NAMALWA (cell line): ENCODE data around the gene PAM16.

Source experiments
- DNase-seq: peaks from one replicate; pipeline ENCODE4 v3.0.0-alpha.2; 2015; ENCODE audit warnings: low spot score

The PAM16 gene

GRCh38 chr16:4371357-4372000 is 20.4 kb upstream of the PAM16 start, which contains the start of gene VASN:
Gene VASN, plus strand, starts transcription at chr16:4371848. Its CDS starts 9,030 bp downstream, at chr16:4380878.
- DNase-seq, result no peak

DNA sequence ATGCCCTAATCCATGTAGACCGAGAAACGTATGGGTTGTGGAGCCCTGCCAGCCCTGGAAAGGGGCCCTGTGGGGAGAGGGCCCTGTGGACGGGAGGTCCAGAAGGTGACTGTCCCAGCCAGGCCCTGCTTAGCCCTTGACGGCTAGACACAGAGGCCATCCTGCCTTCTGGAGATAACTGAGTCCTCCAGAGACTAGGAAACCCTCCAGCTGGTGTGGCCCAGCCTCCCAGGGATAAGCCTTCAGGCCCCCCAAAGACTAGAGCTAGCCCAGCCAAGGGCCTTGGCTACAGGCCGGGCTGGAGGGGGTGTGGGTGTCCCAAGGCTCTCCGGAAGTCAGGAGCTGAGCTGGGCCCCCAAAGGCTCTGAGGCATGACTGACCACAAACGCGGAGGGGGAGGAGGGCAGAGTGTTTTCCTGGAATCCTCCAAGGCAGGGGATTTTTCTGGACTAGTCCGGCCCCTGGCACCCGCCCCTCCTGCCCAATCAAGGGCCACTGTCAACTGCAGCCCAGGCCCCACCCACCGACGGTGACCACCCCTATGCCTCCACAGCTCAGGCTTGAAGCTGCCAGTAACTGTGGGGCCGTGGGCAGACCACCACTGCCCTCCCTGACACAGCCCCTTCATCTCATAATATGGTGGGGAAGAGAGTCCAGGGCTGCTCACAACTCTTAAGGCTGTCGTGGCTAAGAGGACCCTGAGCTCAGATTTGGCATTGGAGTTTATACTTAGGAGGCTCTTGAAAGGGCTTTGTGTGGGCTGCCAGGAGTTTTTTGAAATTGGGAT is 19.6 kb upstream of the PAM16 start:
- DNase-seq, result no peak

GRCh38 chr16:4370151-4370550 is 19.0 kb upstream of the PAM16 start:
- no peak for DNase-seq

DNA sequence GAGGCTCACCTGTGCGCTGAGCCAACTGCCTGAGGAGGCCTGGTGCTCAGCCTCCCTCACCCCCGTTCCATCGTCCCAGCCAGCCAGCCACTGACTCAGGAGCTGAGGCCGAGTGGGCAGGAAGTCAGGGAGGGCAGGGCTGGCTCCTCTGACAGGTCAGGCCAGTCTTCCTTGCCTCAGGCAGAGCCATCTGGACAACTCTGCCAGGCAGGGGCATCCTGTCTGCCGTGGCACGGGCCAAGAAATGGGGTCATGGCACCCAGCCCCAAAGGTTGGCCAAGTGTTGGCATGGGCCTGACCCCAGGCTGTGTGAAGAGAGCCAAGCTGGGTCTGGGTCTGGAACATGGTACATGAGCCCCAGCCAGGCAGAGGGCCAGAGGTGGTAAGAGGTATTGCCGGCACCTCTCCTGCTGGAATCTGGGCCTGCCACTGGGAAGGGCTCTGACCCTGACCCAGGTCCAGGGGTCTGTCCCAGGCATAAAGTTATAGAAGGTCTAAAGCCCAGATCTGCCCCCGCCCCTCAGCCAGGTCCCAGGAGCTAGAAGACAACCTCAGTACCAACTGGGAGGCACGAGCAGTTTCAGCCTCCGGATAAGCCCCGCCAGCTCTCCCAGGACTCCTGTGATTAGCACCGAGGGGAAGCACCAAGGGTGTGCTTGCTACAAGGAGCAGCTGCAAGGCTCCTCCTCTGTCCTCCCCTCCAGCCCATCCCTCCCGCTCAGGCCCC is 18.0 kb upstream of the PAM16 start:
- no peak for DNase-seq

DNA sequence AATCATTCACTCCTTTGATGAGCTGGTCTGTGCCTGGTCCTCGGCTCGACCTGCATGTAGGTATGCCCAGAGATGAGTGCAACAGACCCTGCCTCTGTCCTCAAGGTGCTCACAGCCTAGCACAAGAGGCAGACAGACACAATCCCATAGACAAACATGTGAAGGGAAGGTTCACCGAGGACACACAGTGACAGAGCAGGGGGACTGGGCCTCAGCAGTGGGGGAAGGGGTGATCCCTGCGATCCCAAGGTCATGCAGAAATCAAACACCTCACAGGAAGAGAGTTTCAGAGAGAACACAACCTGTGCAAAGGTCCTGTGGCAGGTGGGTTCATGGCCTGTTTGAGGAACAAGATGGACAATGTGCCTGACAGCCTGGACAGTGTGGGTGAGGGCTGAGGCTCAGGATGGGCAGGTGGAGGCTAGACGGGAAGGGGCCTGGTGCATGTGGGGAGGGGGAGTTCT is 16.3 kb upstream of the PAM16 start:
- DNase-seq, result no peak

- no peak for DNase-seq
These were observed 14.9 kb upstream of the PAM16 start for GRCh38 chr16:4366016-4366415.

DNA sequence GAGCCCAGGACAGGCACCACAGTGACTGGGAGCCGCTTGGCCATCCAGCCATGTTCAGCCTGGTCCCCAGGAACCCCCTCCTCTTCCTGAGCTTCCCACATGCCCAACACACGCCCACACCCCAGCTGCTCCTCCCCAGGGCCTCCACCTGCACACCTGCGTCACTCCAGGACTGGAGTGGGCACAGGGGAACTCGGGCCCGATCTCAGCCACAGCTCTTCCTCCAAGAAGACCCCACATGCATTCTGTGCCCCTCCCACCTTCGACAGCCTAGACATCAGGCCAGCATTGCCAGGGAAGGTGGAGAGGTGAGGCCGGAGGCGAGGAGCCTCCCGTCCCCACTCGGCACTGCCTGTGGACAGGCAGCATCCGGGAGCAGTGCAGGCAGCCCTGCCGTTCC is 14.5 kb upstream of the PAM16 start:
- no peak for DNase-seq

DNA sequence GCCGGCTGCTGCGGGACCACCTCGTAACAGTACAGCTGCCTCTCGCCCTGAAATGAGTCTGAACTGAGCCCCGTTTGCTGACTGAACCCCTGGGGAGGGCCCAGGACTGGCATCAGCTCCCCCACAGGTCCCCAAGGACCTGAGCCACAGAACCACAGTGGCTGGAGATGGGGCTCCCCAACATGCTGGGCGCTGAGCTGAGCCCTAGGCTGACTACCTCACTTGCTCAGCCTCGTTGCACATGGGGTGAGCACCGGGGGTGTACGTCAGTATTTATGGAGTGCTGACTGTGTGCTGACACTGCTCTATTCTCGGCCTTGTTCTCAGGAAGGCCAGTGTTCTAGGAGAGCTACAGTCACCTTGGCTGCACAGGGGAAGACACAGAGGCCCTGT is 13.9 kb upstream of the PAM16 start:
- DNase-seq, result no peak

DNA sequence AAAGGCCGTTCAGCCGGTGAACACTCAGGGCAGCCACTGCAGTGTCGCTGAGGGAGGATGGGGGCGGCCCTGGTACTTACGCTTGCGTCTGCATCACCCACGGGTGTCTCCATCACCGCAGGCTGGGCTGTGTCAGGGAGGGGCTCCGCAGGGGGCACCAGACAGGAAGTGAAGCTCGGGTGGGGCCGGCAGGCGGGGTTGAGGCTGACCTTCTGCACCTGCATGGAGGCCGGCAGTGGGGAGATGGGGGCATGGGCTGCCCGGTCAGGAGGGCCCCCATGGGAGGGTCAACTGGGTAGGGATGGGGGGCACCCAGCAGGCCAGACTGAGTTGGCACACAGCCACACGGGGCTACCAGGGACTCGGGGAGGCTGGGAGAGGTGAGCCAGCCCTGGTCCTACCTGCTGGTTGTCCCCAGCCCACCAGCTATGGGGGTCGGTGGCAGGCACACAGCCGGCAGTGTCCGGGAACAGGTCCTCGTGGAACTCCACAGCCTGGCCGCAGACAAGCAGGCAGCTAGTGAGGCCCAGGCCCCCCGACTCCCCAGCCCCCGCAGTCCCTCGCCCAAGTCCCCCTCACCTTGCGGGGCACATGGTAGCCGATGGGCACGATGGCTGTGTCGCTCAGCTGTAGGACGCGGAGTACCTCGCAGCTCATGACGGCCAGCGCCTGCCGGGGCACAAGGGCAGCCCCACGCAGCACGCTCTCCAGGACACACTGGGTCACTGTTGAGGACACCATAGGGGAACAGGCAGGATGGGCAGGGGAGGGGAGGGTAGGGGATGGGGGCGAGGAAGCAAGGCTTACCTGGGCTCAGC is 13.3 kb upstream of the PAM16 start:
- DNase-seq, result no peak

DNA sequence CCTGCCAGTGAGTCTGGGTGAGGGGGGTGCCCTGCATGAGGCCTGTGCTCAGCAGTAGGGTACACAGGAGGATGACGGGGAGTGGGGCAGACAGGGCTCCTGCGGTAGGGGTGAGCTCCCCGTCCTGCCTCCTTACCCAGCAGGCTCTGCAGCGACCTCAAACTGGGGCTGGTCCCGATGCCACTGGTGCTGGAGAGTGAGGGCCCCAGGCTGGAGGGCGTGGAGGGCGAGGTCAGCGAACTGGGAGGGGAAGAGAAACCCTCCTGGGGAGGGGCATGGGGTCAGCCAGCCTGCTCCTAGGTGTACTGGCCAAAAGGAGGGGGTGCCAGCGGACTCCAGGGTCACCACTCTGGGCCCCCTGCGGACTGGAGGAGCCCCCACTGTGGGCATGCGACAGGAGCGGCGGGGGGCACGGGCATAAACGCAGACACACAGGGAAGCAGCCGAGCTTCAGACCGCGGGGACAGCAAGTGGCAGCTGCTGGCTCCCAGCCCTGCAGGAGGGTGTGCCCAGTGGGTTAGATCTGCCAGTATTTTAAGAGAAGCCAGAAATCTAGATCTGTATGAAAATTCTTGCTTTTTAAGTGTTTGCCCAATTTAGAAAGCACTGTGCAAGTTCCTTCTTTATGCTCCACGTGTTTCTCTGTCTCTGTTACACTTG is 11.5 kb upstream of the PAM16 start:
- DNase-seq, result no peak

DNA sequence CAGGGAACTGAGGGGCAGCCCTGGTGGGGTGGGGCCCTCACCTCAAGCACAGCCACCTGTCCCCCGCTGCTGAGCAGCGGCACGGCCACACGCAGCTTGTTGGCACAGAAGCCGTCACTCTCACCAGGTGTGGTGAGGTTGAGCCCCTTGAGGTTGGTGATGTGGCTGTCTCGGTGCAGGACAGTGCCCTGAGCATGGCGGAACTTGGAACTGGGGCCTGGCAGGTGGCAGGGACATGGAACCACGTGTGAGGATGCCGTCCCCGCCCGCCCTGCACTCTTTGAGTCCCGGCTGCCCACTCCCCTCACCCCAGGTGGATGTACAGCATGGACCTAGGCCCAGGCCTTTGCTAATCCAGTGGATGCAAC is 10.8 kb upstream of the PAM16 start:
- DNase-seq, result no peak

DNA sequence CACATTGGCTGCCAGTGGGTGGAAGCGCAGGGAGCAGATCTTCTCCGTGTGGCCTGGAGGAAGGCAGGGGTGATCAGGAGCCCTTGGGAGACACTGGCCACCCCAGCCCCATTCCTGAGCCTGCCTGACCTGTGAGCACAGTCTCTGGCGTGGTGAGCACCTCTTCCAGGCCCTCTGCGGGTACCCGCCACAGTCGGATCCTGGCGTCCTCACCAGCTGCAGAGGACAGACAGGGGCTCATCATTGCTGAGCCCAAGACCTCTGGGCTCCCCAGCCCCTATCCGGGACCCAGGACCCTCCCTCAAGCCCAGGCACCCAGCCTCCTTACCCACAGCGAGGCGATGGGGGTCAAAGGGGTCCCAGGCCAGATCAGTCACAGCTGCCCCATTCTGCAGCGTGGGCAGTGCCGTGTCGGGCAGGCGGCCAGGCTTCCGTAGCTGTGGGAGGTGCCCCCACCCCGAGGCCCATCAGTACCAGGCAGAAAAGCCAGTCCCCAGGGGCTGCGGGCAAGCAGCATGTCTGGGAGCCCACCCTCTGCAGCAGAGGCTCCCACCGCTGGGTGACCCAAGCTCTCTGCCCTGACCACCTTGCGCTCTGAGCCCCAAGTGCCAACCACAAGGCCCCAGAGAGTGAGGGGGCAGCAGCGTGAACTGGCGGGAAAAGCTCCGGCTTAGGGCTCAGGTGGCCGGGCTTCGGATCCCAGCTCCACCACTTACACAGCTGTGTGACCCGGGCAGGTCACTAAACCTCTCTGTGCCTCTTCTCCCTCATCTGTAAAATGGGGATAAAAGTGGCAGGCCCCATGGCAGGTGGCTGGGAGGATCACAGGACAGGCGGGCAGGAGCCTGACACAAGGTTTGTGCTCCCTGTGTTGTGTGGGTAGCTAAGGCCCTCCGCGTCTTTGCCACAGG is 10.2 kb upstream of the PAM16 start:
- DNase-seq, result no peak

DNA sequence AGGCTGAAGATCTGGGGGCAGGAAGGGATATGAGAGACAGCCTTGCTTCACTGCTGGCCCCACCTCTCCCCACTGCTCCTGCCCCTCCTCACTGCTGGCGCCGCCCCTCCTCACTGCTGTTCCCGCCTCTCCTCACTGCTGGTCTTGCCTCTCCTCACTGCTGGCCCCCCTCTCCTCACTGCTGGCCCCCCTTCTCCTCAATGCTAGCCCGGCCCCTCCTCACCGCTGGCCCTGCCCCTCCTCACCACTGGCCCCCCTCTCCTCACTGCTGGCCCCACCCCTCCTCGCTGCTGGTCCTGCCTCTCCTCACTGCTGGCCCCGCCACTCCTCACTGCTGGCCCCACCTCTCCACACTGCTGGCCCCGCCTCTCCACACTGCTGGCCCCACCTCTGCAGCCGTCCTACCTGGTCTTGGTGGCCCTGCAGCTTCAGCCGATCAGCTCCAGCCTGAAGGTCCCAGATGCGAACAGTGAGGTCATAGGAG is 9.5 kb upstream of the PAM16 start:
- DNase-seq, result peak; percentile 34

DNA sequence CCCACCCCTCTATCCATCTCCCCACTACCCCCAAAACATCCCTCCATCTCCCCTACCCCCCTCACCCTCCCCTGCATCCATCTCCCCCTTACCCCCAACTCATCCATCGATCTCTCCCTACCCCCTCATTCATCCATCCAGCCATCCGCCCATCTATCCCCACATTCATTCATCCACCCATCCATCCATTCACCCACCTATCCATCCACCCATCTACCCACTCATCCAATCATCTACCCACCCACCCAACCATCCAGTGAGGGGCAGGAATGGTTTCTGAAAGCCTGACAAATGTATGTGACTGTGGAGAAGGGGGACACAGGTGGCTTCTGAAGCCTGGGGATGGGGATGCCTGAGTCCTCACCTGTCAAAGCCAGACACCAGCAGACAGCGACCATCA is 8.8 kb upstream of the PAM16 start:
- no peak for DNase-seq

- peak; percentile 64 for DNase-seq
These were observed 7.9 kb upstream of the PAM16 start for GRCh38 chr16:4358831-4359561.

GRCh38 chr16:4358236-4358635 is 7.1 kb upstream of the PAM16 start:
- no peak for DNase-seq

- no peak for DNase-seq
These were observed 5.7 kb upstream of the PAM16 start for GRCh38 chr16:4356820-4357219.

GRCh38 chr16:4354512-4355409 is 3.6 kb upstream of the PAM16 start:
- DNase-seq, result no peak

DNA sequence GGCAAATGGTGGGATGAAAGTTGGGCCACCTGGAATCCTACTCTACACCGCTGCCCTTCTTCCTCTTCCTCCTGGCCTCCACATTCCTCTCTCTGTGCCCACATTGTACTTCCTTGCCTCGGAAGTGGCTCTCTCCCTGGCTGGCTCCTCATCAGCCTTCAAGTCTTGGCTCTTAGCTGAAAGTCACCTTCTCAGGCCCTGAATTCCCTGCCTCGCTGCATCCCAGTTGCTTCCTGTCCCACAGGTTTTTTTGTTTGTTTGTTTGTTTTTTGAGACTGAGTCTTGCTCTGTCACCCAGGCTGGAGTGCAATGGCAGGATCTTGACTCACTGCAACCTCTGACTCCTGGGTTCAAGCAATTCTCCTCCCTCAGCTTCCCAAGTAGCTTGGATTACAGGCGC is 2.6 kb upstream of the PAM16 start:
- DNase-seq, result no peak
